Measurements from ENCODE around the gene PPP1R16B. TPM values are rescaled to one million over a fixed set of nuclear protein-coding genes. Genes with fewer than 3 reads are reported as not detected.

The PPP1R16B gene
- total RNA-seq, 6 experiments from 2014 or later: 0.62 to 4.0 (median 2.3) TPM

DNA sequence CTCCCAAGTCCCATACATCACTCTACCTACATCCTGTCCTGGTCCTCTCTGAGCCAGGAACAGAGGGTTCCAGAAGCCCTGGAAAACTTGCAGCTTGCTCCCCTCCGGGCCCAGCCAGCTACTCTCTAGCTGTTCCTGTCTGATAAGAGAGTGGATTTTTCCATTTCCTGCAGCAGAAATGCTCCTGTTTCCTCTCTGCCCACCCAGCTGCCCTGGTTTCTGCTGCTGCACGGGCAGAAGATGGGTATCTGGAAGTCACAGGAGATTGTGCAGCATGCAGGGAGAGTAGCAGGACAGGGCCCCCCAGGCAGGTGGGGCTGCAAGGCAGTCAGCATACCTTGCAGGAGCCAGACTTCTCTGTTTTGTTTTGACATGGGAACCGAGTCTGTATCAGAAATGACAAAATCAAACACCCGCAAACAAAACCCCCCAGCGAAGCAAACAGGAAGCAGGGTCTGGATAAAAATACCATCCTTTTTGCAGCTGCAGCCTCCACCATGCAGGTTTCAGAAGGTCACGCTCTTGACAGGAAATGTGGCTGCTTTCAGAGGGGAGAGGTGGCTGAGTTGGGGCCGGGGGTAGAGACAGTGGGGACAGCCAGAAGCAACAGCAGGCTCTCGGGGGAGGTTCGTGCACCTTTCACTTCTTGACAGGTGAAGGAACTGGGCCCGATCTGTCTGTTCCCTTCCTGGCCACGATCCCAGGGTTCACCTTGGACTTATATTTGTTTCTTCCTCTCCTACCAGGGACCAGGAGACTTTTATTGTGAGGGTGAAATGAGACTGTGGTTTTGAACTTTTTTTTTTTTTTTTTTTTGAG lies 69.9 kb downstream of the PPP1R16B start:
- H3K4me1 ChIP-seq: peaks cover 0 to 9% (median 0%) of the 10 kb centered on the region in 4 donors
- no peak overlapping the region for H3K27ac ChIP-seq
- no peaks in the 10 kb centered on the region for H3K27me3 ChIP-seq
- 27% methylated on average over 10 of the region's 11 CpGs for WGBS (ENCODE audit: insufficient coverage, low coverage, low lambda C conversion rate, missing lambda C conversion rate)
- no peak overlapping the region for H3K4me3 ChIP-seq
- no peaks in the 10 kb centered on the region for H3K9me3 ChIP-seq
- no peak for TF ChIP-seq POLR2A (IDR thresholded peaks at IDR 0.05)
- TF ChIP-seq, protein P1, sequence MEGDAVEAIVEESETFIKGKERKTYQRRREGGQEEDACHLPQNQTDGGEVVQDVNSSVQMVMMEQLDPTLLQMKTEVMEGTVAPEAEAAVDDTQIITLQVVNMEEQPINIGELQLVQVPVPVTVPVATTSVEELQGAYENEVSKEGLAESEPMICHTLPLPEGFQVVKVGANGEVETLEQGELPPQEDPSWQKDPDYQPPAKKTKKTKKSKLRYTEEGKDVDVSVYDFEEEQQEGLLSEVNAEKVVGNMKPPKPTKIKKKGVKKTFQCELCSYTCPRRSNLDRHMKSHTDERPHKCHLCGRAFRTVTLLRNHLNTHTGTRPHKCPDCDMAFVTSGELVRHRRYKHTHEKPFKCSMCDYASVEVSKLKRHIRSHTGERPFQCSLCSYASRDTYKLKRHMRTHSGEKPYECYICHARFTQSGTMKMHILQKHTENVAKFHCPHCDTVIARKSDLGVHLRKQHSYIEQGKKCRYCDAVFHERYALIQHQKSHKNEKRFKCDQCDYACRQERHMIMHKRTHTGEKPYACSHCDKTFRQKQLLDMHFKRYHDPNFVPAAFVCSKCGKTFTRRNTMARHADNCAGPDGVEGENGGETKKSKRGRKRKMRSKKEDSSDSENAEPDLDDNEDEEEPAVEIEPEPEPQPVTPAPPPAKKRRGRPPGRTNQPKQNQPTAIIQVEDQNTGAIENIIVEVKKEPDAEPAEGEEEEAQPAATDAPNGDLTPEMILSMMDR (IDR thresholded peaks at IDR 0.05): no peak
- peak; percentile 55 to 74 (median 62) for ATAC-seq
- no peak for DNase-seq
- H3K36me3 ChIP-seq: no peaks in the 10 kb centered on the region
- intact Hi-C loops (cut with DNase I): no loop called here

DNA sequence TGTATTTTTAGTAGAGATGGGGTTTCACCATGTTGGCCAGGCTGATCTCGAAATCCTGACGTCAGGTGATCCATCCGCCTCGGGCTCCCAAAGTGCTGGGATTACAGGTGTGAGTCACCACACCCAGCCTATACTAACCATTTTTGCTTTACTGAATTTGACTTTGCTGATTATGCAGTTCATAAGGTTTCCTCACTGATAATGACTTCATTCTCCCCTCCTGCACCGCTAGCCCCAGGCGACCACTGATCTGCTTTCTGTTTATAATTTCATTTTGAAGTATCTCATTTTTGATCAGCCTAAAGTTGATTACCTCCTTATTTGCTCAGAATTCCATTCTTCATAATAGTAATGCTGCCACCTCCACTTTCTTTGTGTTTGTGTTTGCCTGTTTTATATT lies 72.0 kb downstream of the PPP1R16B start:
- H3K27ac ChIP-seq: no peak overlapping the region
- no peak for ATAC-seq
- WGBS (ENCODE audit: insufficient coverage, low coverage, low lambda C conversion rate, missing lambda C conversion rate): 75% methylated on average over 5 of the region's 6 CpGs

GRCh38 chr20:38878866-38879265 lies 73.4 kb downstream of the PPP1R16B start:
- intact Hi-C loops (cut with DNase I): no loop called here
- no peak for TF ChIP-seq POLR2A (IDR thresholded peaks at IDR 0.05)
- TF ChIP-seq, protein P1 (IDR thresholded peaks at IDR 0.05): no peak
- peak in 2 of 4 donors; percentile 6 to 26 for ATAC-seq
- no peak overlapping the region for H3K27ac ChIP-seq
- no peaks in the 10 kb centered on the region for H3K27me3 ChIP-seq
- no peak for DNase-seq
- peaks cover 0 to 9% (median 0%) of the 10 kb centered on the region in 4 donors for H3K4me1 ChIP-seq
- no peak overlapping the region for H3K4me3 ChIP-seq
- H3K9me3 ChIP-seq: no peaks in the 10 kb centered on the region
- H3K36me3 ChIP-seq: no peaks in the 10 kb centered on the region
- 27% methylated on average over 9 of the region's 9 CpGs for WGBS (ENCODE audit: insufficient coverage, low coverage, low lambda C conversion rate, missing lambda C conversion rate)

More for the DNA sequence above, 72.0 kb downstream of the PPP1R16B start:
- no peak for DNase-seq
- Histone ChIP-seq H3K4me3 (no peak overlapping the region), H3K36me3 (no peaks in the 10 kb centered on the region), H3K9me3 (no peaks in the 10 kb centered on the region), H3K27me3 (no peaks in the 10 kb centered on the region), H3K4me1 (peaks cover 0 to 9% (median 0%) of the 10 kb centered on the region in 4 donors)
- TF ChIP-seq, protein P1 (IDR thresholded peaks at IDR 0.05): no peak
- no peak for TF ChIP-seq POLR2A (IDR thresholded peaks at IDR 0.05)
- intact Hi-C loops (cut with DNase I): no loop called here

GRCh38 chr20:38880952-38881735 lies 75.6 kb downstream of the PPP1R16B start:
- H3K27me3 ChIP-seq: no peaks in the 10 kb centered on the region
- ATAC-seq (no peak), DNase-seq (no peak)
- WGBS (ENCODE audit: insufficient coverage, low coverage, low lambda C conversion rate, missing lambda C conversion rate): 54% methylated on average over 7 of the region's 14 CpGs
- no peak overlapping the region for H3K4me3 ChIP-seq
- TF ChIP-seq POLR2A (IDR thresholded peaks at IDR 0.05): no peak
- H3K9me3 ChIP-seq: no peaks in the 10 kb centered on the region
- H3K36me3 ChIP-seq: no peaks in the 10 kb centered on the region
- no peak overlapping the region for H3K27ac ChIP-seq
- no peaks in the 10 kb centered on the region for H3K4me1 ChIP-seq
- intact Hi-C loops (cut with DNase I): no loop called here

All from right lobe of liver (tissue), 6 donors.